HG03469 (cell line): Measurements from ENCODE around the gene HRH1.
A peak's percentile ranks its signal among the peaks of the same experiment; 100 is the strongest.

Experiments used
- ATAC-seq: cut with Tn5 transposase; IDR thresholded peaks from one replicate; pipeline ENCODE4 v1.9.1; 2021; ENCODE audit warnings: mild to moderate bottlenecking, moderate library complexity, moderate number of reproducible peaks; ENCODE audit not compliant: unreplicated experiment

HRH1 gene

GRCh38 chr3:11275926-11276325 is 121.6 kb downstream of the HRH1 start:
- ATAC-seq = no peak

DNA sequence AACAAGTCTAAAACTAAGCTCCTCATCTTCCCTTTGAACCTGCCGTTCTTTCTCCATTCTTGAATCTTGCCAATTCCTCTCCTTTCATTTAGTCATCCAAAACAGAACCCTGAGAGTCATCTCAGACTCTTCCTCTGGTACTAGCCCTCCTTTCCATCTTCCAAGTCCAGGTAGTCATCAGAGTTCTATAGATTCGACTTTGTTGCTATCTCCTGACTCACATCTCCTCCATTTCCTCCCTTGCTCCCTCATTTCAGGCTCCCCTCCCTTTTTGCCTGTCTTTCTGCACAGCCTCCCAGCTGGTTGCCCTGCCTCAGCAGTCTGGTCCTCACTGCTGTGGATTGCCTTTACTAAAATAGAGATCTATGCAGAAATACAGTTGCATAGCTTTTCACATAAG is 122.6 kb downstream of the HRH1 start:
- ATAC-seq = no peak

GRCh38 chr3:11282250-11283138 is 128.2 kb downstream of the HRH1 start:
- ATAC-seq = no peak

- no peak for ATAC-seq
These were observed 128.8 kb downstream of the HRH1 start for GRCh38 chr3:11283139-11283475.

DNA sequence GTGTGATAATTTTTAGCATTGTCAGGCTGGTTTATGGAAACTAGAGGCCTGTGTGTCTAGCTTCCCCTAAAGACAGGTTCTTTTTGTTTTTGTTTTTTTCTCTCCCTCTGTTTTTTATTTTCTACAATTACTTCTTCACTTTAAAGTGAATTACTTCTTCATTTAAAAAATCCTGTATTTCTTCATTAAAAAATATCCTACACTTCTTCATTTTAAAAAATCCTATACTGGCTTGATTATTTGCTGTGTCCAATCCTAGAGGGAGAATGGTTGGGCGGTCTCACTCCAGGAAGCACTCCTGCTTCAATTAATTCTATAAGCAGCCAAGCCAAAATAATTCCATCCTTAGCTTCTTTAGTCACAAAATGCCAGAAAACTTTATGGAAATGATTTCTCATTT is 129.7 kb downstream of the HRH1 start:
- no peak for ATAC-seq

DNA sequence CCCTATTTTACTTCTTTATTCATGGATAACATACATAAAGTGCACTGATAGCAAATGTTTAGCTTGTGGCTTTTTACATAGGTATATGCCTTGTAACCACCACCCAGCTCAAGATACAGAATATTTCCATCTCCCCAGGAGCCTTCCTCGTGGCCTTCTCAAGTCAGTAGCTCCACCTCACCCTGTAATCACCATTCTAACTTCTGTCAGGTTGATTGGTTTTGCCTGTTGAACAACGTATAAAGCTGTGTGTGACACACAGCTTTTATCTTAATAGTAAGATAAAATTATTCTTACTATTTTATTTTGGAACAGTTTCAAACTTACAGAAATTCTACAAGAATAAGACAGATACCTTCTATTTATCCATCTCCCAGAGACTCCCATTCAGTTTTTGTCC is 131.2 kb downstream of the HRH1 start:
- no peak for ATAC-seq

- ATAC-seq = no peak
These were observed 133.1 kb downstream of the HRH1 start for GRCh38 chr3:11287404-11287803.

GRCh38 chr3:11288021-11288491 is 133.8 kb downstream of the HRH1 start:
- ATAC-seq = no peak

GRCh38 chr3:11288786-11289637 is 134.7 kb downstream of the HRH1 start:
- ATAC-seq = peak; percentile 51

DNA sequence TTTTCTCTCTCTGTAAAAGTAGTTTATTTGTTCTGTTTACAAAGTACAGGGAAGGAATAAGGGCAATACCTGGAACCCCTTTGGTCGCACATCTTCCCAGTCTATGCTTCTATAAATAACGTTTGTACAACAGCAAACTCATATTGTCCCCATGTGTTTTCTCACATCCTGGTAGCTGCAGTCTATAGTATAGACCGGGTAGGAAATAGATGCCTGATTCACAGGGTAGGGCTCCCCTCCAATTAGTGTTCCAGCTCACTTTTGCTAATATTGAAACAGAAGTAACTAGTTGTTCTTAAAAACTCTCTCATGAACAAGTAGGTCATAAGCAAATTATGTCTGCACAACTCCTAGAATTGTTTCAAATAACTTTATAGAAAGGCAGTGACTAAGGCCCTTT is 135.6 kb downstream of the HRH1 start:
- ATAC-seq = no peak

- ATAC-seq = no peak
These were observed 136.7 kb downstream of the HRH1 start for GRCh38 chr3:11290743-11291680.

DNA sequence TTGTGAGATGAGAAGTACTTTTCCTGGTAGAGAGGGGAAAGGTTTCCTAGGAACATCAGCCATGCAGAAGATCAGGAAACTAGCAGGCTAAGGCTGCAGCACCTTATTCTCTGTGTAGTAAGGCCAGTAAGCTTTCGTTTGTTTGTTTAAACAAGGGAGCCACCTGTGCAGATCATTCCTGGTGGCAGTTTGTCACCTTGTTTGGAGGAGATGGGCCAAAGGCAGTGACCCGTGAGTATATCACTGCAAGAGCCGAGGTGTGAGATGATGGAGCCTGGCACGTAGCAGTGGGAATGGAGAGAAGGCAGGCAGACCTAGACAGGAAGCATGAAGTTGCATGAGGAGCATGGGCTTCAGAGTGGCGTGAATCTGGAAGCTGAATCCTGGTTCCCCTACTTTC is 137.5 kb downstream of the HRH1 start:
- ATAC-seq = no peak

DNA sequence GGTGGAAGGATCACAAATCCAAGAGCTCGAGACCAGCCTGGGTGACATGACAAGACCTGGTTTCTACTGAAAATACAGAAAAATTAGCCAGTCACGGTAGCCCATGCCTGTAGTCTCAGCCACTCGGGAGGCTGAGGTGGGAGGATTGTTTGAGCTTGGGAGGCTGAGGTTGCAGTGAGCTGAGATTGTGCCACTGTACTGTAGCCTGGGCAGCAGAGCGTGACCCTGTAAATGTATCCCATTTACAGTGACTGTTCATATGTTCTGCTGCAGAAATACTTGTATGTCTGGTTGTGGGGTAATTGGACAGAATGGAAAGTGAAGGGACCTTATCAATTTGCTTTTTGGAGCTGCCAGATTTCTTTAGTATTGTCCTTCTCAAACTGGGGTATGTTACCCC is 142.8 kb downstream of the HRH1 start:
- no peak for ATAC-seq

GRCh38 chr3:11300970-11301369 is 146.7 kb downstream of the HRH1 start:
- peak; percentile 41 for ATAC-seq

DNA sequence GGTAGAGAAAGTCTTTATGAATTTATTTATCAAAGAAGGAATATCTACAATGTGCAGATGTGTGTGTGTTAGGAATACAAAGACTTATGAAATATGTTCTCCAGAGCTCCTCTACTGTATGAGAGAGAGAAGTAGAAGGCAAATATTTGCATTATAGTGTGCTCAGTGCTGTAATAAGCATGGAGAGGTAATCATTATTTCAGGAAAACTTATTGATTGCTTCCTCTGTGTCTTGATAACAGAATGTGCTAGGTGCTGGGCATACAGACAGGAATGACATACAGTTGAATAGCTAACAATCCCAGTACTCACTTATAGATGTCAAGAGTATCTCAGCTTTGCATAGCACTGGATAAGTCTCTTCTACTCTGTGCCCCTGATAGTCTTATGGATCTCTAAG is 148.2 kb downstream of the HRH1 start:
- ATAC-seq = no peak

DNA sequence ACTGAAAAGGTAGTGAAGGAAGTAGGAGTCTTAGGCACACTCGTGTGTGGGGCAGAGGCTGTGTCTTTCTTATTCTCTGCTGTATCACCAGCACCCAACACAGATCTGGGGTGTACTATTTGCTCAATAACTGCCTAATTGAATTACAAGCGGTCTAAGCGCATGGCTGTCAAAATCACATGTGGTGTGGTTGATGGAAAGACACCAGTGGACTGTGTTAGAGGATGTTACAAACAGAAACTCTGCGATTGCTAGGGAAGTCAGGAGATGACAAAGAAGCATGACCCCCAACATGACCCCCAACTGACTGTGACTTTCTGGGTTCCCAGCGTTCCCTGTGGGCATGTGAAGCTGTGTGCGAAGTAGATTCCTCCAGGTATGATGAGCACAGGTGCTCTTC is 149.9 kb downstream of the HRH1 start:
- no peak for ATAC-seq

DNA sequence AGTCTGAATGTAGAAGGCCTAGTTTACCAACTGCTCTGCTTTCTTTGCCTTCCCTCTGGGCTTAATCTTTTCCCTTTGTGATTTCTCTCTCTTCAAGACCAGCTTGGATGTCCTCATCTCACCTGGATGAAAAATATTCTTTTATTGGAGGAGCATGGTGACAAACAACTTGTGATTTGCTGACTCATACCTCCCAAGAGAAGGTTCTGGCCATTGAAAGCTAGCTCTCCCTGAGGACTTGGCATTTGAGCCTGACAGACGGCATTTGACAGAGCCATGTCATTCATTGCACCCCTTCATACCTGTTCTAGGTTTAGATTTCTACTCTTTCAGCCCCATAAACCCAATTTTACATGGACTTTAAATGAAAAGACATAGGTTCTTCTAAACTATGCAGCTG is 151.2 kb downstream of the HRH1 start:
- ATAC-seq = no peak

DNA sequence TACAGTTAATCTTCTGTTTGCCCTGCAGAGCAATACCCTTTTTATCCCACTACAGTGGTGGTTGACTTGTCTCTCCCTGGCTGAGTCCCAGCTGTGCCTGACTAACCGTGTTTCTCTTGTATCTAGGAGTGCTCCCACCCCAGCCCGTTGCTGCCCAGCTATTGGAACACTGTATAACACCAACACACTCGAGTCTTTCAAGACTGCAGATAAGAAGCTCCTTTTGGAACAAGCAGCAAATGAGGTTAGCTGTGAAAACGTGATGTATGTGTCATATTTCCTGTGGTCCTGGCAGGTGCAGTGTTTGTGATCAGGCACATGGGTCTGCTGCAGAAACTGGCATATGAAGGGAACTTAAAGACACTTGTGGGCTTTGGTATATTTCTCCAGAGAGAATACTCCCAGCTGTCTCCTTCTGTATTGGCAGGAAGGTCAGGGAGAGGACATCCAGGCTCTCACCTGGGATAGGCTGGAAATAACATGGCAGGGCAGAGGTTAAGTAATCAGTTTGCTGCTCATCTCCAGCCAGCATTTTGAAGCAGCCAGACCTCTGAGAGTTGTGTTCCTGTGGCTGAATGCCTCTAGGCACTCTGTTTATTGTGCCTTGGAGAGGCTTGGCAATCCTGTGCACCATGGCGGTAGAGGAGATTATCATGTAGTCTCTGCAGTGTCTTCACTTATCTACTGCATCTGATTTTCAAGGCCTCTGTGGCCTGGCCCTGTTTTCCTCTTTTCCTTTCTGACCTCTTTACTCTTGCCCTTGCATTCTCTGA is 152.7 kb downstream of the HRH1 start:
- ATAC-seq = peak; percentile 60

DNA sequence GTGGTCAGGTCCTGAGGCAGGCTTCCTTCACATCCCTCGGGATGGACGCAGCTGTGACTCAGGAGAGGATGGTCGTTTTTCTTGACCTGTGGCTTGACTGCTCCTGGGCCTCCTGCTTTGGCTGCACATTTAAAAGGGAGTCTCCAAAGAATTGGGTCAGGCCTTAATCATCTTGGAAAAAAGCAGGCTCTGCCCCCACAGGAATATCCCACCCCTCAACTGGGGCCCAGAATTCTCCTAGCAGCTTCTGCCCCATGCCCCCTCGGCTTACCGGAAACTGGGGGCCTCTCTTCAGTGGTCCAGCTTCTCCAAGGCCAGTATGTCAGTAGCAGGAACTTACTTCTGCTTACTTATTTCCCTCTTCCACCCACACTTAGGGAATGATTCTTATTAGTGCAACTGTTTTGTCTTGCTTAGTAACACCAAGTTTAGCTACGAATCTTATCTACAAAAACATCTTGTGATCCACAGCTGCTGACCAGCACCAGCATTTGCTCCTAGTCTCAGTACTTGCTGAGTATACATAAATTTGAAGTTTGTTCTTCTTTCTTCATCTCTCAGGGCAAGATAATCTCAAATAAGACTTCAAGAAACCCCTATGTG is 153.6 kb downstream of the HRH1 start:
- no peak for ATAC-seq

- ATAC-seq = no peak
These were observed 156.0 kb downstream of the HRH1 start for GRCh38 chr3:11310258-11310657.
